Peyer's patch (tissue), 4 donors: ENCODE data around the gene C4orf50.

Experiments
- CTCF ChIP-seq, 6 experiments: fragments of 450-650 bp in 4 of 6; fragments of 200-600 bp in 2 of 6; sonication (generic) in 1 of 6; IDR thresholded peaks; one replicate each; pipeline ENCODE4 v1.5.1; 2017 to 2019; ENCODE audit warnings: antibody characterized with exemption in 6 of 6, mild to moderate bottlenecking in 3 of 6, moderate library complexity in 1 of 6
- POLR2A ChIP-seq, 2 donors: fragments of 450-650 bp; IDR thresholded peaks; one replicate each; pipeline ENCODE4 v1.5.1; 2017; ENCODE audit warnings: antibody characterized with exemption in 2 of 2, mild to moderate bottlenecking in 2 of 2, moderate library complexity in 2 of 2

DNA sequence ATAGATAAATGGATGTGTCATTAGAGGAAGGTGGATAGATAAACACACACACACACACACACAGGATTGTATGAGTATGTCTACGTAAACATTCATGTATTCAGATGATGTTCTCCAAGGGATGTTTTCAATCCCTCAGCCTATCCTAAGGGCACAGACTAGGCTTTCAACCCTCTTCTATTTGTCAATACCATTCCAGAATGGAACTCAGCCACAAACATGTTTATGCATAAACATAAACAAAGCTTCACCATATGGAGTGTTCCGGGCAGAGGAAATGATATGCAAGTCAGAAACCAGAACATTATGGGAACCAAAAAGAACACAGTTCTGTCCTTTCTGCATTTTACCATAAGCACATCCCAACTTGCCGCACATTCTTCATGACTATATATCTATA is 150.4 kb downstream of the C4orf50 start:
- TF ChIP-seq CTCF (IDR thresholded peaks at IDR 0.05), result no peak
- no peak for TF ChIP-seq POLR2A (IDR thresholded peaks at IDR 0.05)
